GM21786 (cell line): ENCODE results near the gene MATR3.
"Not testable (repeated sequence)": the region's sequence is repeated elsewhere in the genome, so short reads cannot be mapped to it uniquely, and the experiment has no call there.

Source experiments
- ATAC-seq: cut with Tn5 transposase; IDR thresholded peaks from one replicate; pipeline ENCODE4 v1.9.1; 2021; ENCODE audit not compliant: unreplicated experiment

Gene MATR3

GRCh38 chr5:139345442-139345841, 51.9 kb downstream of the MATR3 start:
- ATAC-seq: not testable (repeated sequence)

- not testable (repeated sequence) for ATAC-seq
These were observed 54.3 kb downstream of the MATR3 start for GRCh38 chr5:139347863-139348262.

- no peak for ATAC-seq
These were observed 60.6 kb downstream of the MATR3 start for GRCh38 chr5:139354186-139354585.

- ATAC-seq: not testable (repeated sequence)
These were observed 62.4 kb downstream of the MATR3 start for GRCh38 chr5:139355900-139356299.

- ATAC-seq: no peak
These were observed 64.5 kb downstream of the MATR3 start for GRCh38 chr5:139358064-139358463.

GRCh38 chr5:139360384-139360783, 66.8 kb downstream of the MATR3 start:
- ATAC-seq: no peak

- no peak for ATAC-seq
These were observed 68.4 kb downstream of the MATR3 start for GRCh38 chr5:139361835-139362429.

- ATAC-seq: no peak
These were observed 70.4 kb downstream of the MATR3 start for GRCh38 chr5:139363937-139364336.

GRCh38 chr5:139364466-139364865, 70.9 kb downstream of the MATR3 start:
- no peak for ATAC-seq

GRCh38 chr5:139368613-139369012, 75.1 kb downstream of the MATR3 start:
- no peak for ATAC-seq

GRCh38 chr5:139369181-139369580, 75.6 kb downstream of the MATR3 start:
- ATAC-seq: no peak

GRCh38 chr5:139371482-139372435, 78.2 kb downstream of the MATR3 start:
- no peak for ATAC-seq

- ATAC-seq: no peak
These were observed 81.4 kb downstream of the MATR3 start for GRCh38 chr5:139374909-139375308.

- no peak for ATAC-seq
These were observed 82.8 kb downstream of the MATR3 start for GRCh38 chr5:139376364-139376763.

- ATAC-seq: no peak
These were observed 83.7 kb downstream of the MATR3 start for GRCh38 chr5:139377226-139377625.

GRCh38 chr5:139378101-139378825, 84.7 kb downstream of the MATR3 start:
- no peak for ATAC-seq

GRCh38 chr5:139378941-139379361, 85.4 kb downstream of the MATR3 start:
- no peak for ATAC-seq

GRCh38 chr5:139379626-139380449, 86.3 kb downstream of the MATR3 start:
- ATAC-seq: no peak
